Measurements from ENCODE around the gene BICRA. TPM values are rescaled to one million over a fixed set of nuclear protein-coding genes. Genes with fewer than 3 reads are reported as not detected.

The BICRA gene
- total RNA-seq, 1 experiment from 2014 or later = 29.3 TPM

DNA sequence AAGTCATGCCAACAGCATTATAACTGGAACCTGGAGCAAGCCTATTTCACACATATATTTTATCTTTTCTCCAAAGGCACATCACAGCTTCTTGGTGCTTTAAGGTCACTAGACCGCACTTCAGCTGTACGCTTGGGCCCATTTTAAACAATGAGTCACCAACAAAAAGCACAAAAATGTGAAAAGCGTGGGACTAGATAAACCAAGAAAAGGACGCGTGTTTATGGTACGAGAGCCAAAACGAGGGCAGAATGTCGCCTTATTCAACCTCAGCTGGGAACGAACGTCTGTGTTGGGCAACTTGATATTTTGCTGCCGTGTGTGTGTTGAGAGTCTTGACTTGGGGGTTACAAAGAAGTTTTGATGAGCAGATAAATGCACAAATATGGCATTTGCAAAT, 95.1 kb downstream of the BICRA start:
- no peaks in the 10 kb centered on the region for H3K4me1 ChIP-seq (ENCODE audit: insufficient read depth, low read length)
- TF ChIP-seq, protein P1, sequence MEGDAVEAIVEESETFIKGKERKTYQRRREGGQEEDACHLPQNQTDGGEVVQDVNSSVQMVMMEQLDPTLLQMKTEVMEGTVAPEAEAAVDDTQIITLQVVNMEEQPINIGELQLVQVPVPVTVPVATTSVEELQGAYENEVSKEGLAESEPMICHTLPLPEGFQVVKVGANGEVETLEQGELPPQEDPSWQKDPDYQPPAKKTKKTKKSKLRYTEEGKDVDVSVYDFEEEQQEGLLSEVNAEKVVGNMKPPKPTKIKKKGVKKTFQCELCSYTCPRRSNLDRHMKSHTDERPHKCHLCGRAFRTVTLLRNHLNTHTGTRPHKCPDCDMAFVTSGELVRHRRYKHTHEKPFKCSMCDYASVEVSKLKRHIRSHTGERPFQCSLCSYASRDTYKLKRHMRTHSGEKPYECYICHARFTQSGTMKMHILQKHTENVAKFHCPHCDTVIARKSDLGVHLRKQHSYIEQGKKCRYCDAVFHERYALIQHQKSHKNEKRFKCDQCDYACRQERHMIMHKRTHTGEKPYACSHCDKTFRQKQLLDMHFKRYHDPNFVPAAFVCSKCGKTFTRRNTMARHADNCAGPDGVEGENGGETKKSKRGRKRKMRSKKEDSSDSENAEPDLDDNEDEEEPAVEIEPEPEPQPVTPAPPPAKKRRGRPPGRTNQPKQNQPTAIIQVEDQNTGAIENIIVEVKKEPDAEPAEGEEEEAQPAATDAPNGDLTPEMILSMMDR (conservative IDR thresholded peaks at IDR 0.05) = no peak
- no peak overlapping the region for H3T11ph ChIP-seq (ENCODE audit: low read length)
- H3K4ac ChIP-seq (ENCODE audit: low read depth, low read length) = no peak overlapping the region
- DNase-seq = no peak
- H2AFZ ChIP-seq (ENCODE audit: low read length) = no peak overlapping the region
- no peak overlapping the region for H2BK120ac ChIP-seq (ENCODE audit: low read depth, low read length, poor library complexity, severe bottlenecking)
- no peak overlapping the region for H4K5ac ChIP-seq (ENCODE audit: insufficient read length, low read depth, low read length)
- no peak overlapping the region for H3K23ac ChIP-seq (ENCODE audit: insufficient read length, low read depth, low read length)
- H3K9me3 ChIP-seq (ENCODE audit: control insufficient read depth, low read depth, low read length) = no peaks in the 10 kb centered on the region
- H3K79me1 ChIP-seq (ENCODE audit: insufficient read depth, low read depth, low read length, poor library complexity, severe bottlenecking) = no peaks in the 10 kb centered on the region
- no peak overlapping the region for H3K18ac ChIP-seq (ENCODE audit: insufficient read length, low read depth, low read length)
- H2BK20ac ChIP-seq (ENCODE audit: low read depth, low read length, poor library complexity, severe bottlenecking) = no peak overlapping the region
- no CpG with 5 or more reads among the region's 11 CpGs for WGBS (ENCODE audit: extremely low coverage, insufficient read length, low lambda C conversion rate)
- H2BK12ac ChIP-seq (ENCODE audit: insufficient read length, low read depth, low read length) = no peak overlapping the region
- no peak overlapping the region for H3K56ac ChIP-seq (ENCODE audit: insufficient read length, low read depth, low read length)
- H3K14ac ChIP-seq (ENCODE audit: insufficient read depth, low read length) = no peak overlapping the region
- no peak overlapping the region for H2AK5ac ChIP-seq (ENCODE audit: insufficient read length, low read length)
- Mint-ChIP-seq H3K27me3 (ENCODE audit: low read depth) (peaks cover 4% of the 10 kb centered on the region; the same call in 1 of the 2 replicates), H3K4me3 (no peak overlapping the region), H3K9me3 (no peaks in the 10 kb centered on the region; a peak in 1 of 5 replicates), H3K36me3 (ENCODE audit: insufficient read depth in 1 of 3, low read depth in 3 of 3) (peaks cover 9 to 36% (median 35%) of the 10 kb centered on the region in 3 experiments; a peak in 6 of 7 replicates), H3K27ac (no peak overlapping the region), H3K4me1 (peaks cover 0 to 4% of the 10 kb centered on the region in 2 experiments; a peak in 1 of 4 replicates)
- no peak overlapping the region for H3K4me2 ChIP-seq (ENCODE audit: insufficient read depth, insufficient read length, low read length)
- H2BK15ac ChIP-seq (ENCODE audit: low read depth, low read length) = no peak overlapping the region
- no peaks in the 10 kb centered on the region for H3K27me3 ChIP-seq (ENCODE audit: insufficient read depth, low read length)
- H4K91ac ChIP-seq (ENCODE audit: insufficient read length, low read depth, low read length) = no peak overlapping the region
- no peaks in the 10 kb centered on the region for H3K23me2 ChIP-seq (ENCODE audit: insufficient read length, low read depth, low read length, poor library complexity, severe bottlenecking)
- H2BK5ac ChIP-seq (ENCODE audit: insufficient read length, low read length) = no peak overlapping the region
- H3K79me2 ChIP-seq (ENCODE audit: insufficient read depth, low read length) = no peaks in the 10 kb centered on the region
- H3K9ac ChIP-seq (ENCODE audit: extremely low read depth, insufficient read length, low read length) = no peak overlapping the region
- no peak overlapping the region for H4K8ac ChIP-seq (replicated peaks; ENCODE audit: insufficient read length, low read depth, low read length)
- H4K20me1 ChIP-seq (ENCODE audit: control insufficient read depth, insufficient read depth, insufficient read length) = no peaks in the 10 kb centered on the region
- H3K27ac ChIP-seq (ENCODE audit: insufficient read length, low read depth, low read length) = no peak overlapping the region

Measured in H9 (cell line).